HEK293 (cell line): Measurements from ENCODE around the gene RPS15.

ENCODE experiments used
- CTCF ChIA-PET: fragments of 350-600 bp; formaldehyde crosslinking; extraction: SDS; loops from one replicate; lab custom pipeline; 2021; ENCODE audit warnings: antibody characterized with exemption; lab: Yijun Ruan, JAX
- POLR2A ChIA-PET: fragments of 300-600 bp; formaldehyde crosslinking; extraction: SDS; loops from one replicate; lab custom pipeline; 2020; ENCODE audit warnings: antibody characterized with exemption, inconsistent platforms; lab: Yijun Ruan, JAX
- H3K27ac ChIP-seq: fragments of 200-500 bp; sonication (Bioruptor generic); 2 replicates; pipeline ENCODE4 v1.5.1; 2014; ENCODE audit warnings: low read depth, low read length, control low read depth, inconsistent platforms; ENCODE audit errors: extremely low read depth
- H3K36me3 ChIP-seq, 2 experiments: fragments of 200-500 bp in 1 of 2; sonication (Bioruptor generic) in 1 of 2; 1 replicate in 1 of 2; 2 replicates in 1 of 2; pipeline ENCODE4 v1.5.1; 2014 to 2017; ENCODE audit warnings: inconsistent platforms in 2 of 2, low read length in 2 of 2; ENCODE audit not compliant: control insufficient read depth in 2 of 2, insufficient read depth in 1 of 2
- H3K4me1 ChIP-seq: fragments of 200-500 bp; sonication (Bioruptor generic); 2 replicates; pipeline ENCODE4 v1.5.1; 2014; ENCODE audit warnings: mild to moderate bottlenecking, low read length, inconsistent platforms; ENCODE audit not compliant: control insufficient read depth, insufficient read depth
- H3K4me3 ChIP-seq: 2 replicates; pipeline ENCODE4 v1.5.1; 2011; ENCODE audit warnings: low read depth, mild to moderate bottlenecking, control low read depth, low read length, moderate library complexity
- H3K9me3 ChIP-seq: fragments of 200-500 bp; sonication (Bioruptor generic); 2 replicates; pipeline ENCODE4 v1.5.1; 2014; ENCODE audit warnings: low read depth, low read length, inconsistent platforms; ENCODE audit not compliant: control insufficient read depth, insufficient read depth
- FEZF1 ChIP-seq: fragments of 450-650 bp; formaldehyde crosslinking; IDR thresholded peaks from 2 replicates; pipeline ENCODE4 v1.5.1; 2016; ENCODE audit warnings: missing biosample characterization, missing genetic modification characterization
- GLIS1 ChIP-seq: fragments of 450-650 bp; formaldehyde crosslinking; IDR thresholded peaks from 2 replicates; pipeline ENCODE4 v1.5.1; 2016; ENCODE audit warnings: missing biosample characterization, missing genetic modification characterization
- GLIS2 ChIP-seq: fragments of 450-650 bp; formaldehyde crosslinking; IDR thresholded peaks from 2 replicates; pipeline ENCODE4 v1.5.1; 2016; ENCODE audit warnings: missing biosample characterization, missing genetic modification characterization
- KLF1 ChIP-seq: fragments of 450-650 bp; formaldehyde crosslinking; IDR thresholded peaks from 2 replicates; pipeline ENCODE4 v1.5.1; 2016; ENCODE audit warnings: missing biosample characterization, missing genetic modification characterization
- MEIS1 ChIP-seq: sonication (generic); formaldehyde crosslinking; IDR thresholded peaks from 2 replicates; pipeline ENCODE4 v1.8.1; 2022; ENCODE audit warnings: missing genetic modification reagents, mild to moderate bottlenecking, borderline replicate concordance
- MYNN ChIP-seq: fragments of 450-650 bp; formaldehyde crosslinking; IDR thresholded peaks from 2 replicates; pipeline ENCODE4 v1.5.1; 2016; ENCODE audit warnings: missing biosample characterization, missing genetic modification characterization, borderline replicate concordance
- WT1 ChIP-seq: fragments of 450-650 bp; formaldehyde crosslinking; IDR thresholded peaks from 2 replicates; pipeline ENCODE4 v1.5.1; 2016; ENCODE audit warnings: missing biosample characterization, missing genetic modification characterization
- ZBTB17 ChIP-seq: fragments of 450-650 bp; formaldehyde crosslinking; IDR thresholded peaks from 2 replicates; pipeline ENCODE4 v1.5.1; 2016; ENCODE audit warnings: missing biosample characterization, missing genetic modification characterization
- ZIC2 ChIP-seq: fragments of 450-650 bp; formaldehyde crosslinking; IDR thresholded peaks from 2 replicates; pipeline ENCODE4 v1.5.1; 2016; ENCODE audit warnings: missing biosample characterization, missing genetic modification characterization
- ZNF157 ChIP-seq: fragments of 450-650 bp; formaldehyde crosslinking; IDR thresholded peaks from 2 replicates; pipeline ENCODE4 v1.5.1; 2016; ENCODE audit warnings: missing biosample characterization, missing genetic modification characterization
- ZNF184 ChIP-seq: fragments of 450-650 bp; IDR thresholded peaks from 2 replicates; pipeline ENCODE4 v1.5.1; 2018; ENCODE audit warnings: missing biosample characterization, mild to moderate bottlenecking, missing genetic modification characterization
- ZNF211 ChIP-seq: fragments of 450-650 bp; formaldehyde crosslinking; IDR thresholded peaks from 2 replicates; pipeline ENCODE4 v1.5.1; 2016; ENCODE audit warnings: low read depth, missing biosample characterization, missing genetic modification characterization
- ZNF23 ChIP-seq: fragments of 450-650 bp; formaldehyde crosslinking; IDR thresholded peaks from 2 replicates; pipeline ENCODE4 v1.5.1; 2016; ENCODE audit warnings: missing biosample characterization, missing genetic modification characterization, borderline replicate concordance
- ZNF311 ChIP-seq: fragments of 450-650 bp; formaldehyde crosslinking; IDR thresholded peaks from 2 replicates; pipeline ENCODE4 v1.5.1; 2017; ENCODE audit warnings: missing biosample characterization, missing genetic modification characterization, borderline replicate concordance
- ZNF335 ChIP-seq: fragments of 450-650 bp; formaldehyde crosslinking; conservative IDR thresholded peaks from 2 replicates; pipeline ENCODE4 v1.5.1; 2016; ENCODE audit warnings: missing biosample characterization, missing genetic modification characterization
- ZNF416 ChIP-seq: fragments of 450-650 bp; formaldehyde crosslinking; IDR thresholded peaks from 2 replicates; pipeline ENCODE4 v1.5.1; 2016; ENCODE audit warnings: missing biosample characterization, missing genetic modification characterization
- ZNF514 ChIP-seq: fragments of 450-650 bp; formaldehyde crosslinking; IDR thresholded peaks from 2 replicates; pipeline ENCODE4 v1.5.1; 2016; ENCODE audit warnings: missing biosample characterization, missing genetic modification characterization
- ZNF518A ChIP-seq: fragments of 450-650 bp; formaldehyde crosslinking; conservative IDR thresholded peaks from 2 replicates; pipeline ENCODE4 v1.5.1; 2016; ENCODE audit warnings: low read depth, missing biosample characterization, missing genetic modification characterization
- ZNF521 ChIP-seq: fragments of 450-650 bp; formaldehyde crosslinking; IDR thresholded peaks from 2 replicates; pipeline ENCODE4 v1.5.1; 2017; ENCODE audit warnings: missing biosample characterization, mild to moderate bottlenecking, missing genetic modification characterization
- ZNF544 ChIP-seq: fragments of 450-650 bp; formaldehyde crosslinking; IDR thresholded peaks from 2 replicates; pipeline ENCODE4 v1.5.0; 2017; ENCODE audit warnings: missing biosample characterization, missing genetic modification characterization
- ZNF548 ChIP-seq: fragments of 450-650 bp; formaldehyde crosslinking; IDR thresholded peaks from 2 replicates; pipeline ENCODE4 v1.5.1; 2016; ENCODE audit warnings: missing biosample characterization, missing genetic modification characterization
- ZNF639 ChIP-seq: fragments of 450-650 bp; formaldehyde crosslinking; IDR thresholded peaks from 2 replicates; pipeline ENCODE4 v1.5.1; 2016; ENCODE audit warnings: missing biosample characterization, missing genetic modification characterization
- ZNF692 ChIP-seq: fragments of 450-650 bp; formaldehyde crosslinking; IDR thresholded peaks from 2 replicates; pipeline ENCODE4 v1.5.1; 2016; ENCODE audit warnings: missing biosample characterization, missing genetic modification characterization
- ZNF701 ChIP-seq: fragments of 450-650 bp; formaldehyde crosslinking; IDR thresholded peaks from 2 replicates; pipeline ENCODE4 v1.5.1; 2016; ENCODE audit warnings: missing biosample characterization, missing genetic modification characterization
- ZSCAN16 ChIP-seq: fragments of 450-650 bp; formaldehyde crosslinking; IDR thresholded peaks from 2 replicates; pipeline ENCODE4 v1.5.1; 2016; ENCODE audit warnings: missing biosample characterization, missing genetic modification characterization
- ZSCAN23 ChIP-seq: fragments of 450-650 bp; formaldehyde crosslinking; IDR thresholded peaks from 2 replicates; pipeline ENCODE4 v1.5.1; 2016; ENCODE audit warnings: missing biosample characterization, missing genetic modification characterization

RPS15 gene

GRCh38 chr19:1406774-1407527, 31.2 kb upstream of the RPS15 start (continued):
- TF ChIP-seq ZNF692 = no peak; the same call in 1 of the 2 replicates
- TF ChIP-seq ZSCAN16 (tag by site-specific recombination) = no peak
- no peak for TF ChIP-seq ZNF211
- TF ChIP-seq ZNF548 (tag by site-specific recombination) = no peak
- no peak for TF ChIP-seq ZNF544
- TF ChIP-seq MEIS1 (CRISPR knock-in tag) = no peak
- TF ChIP-seq ZSCAN23 (tag by site-specific recombination) = no peak
- TF ChIP-seq ZNF311 (tag by site-specific recombination) = no peak
- TF ChIP-seq ZIC2 (tag by site-specific recombination) = peak; percentile 69
- TF ChIP-seq KLF1 (tag by site-specific recombination) = 0 out of 2 replicates have a peak, but pooled peaks have one; percentile 44
- no peak for TF ChIP-seq FEZF1 (tag by site-specific recombination)
- peak; percentile 59; the same call in 1 of the 2 replicates for TF ChIP-seq ZNF639
- TF ChIP-seq ZNF701 (tag by site-specific recombination) = no peak
- TF ChIP-seq ZNF23 (tag by site-specific recombination) = no peak
- TF ChIP-seq, all 188 proteins: peak for 52

GRCh38 chr19:1407528-1408299, 30.5 kb upstream of the RPS15 start, which contains the start of gene DAZAP1:
Gene DAZAP1 (plus strand): TSS chr19:1407586. CDS start chr19:1407774, 188 bp downstream.
- peak within 1 kb of the TSS; percentile 85 for H3K4me3 ChIP-seq
- TF ChIP-seq WT1 (tag by site-specific recombination) (no peak), ZNF157 (tag by site-specific recombination) (no peak), ZNF335 (0 out of 2 replicates have a peak, but pooled peaks have one; percentile 19), ZBTB17 (no peak), ZNF518A (tag by site-specific recombination) (no peak), ZNF548 (tag by site-specific recombination) (no peak), MYNN (tag by site-specific recombination) (no peak), ZIC2 (tag by site-specific recombination) (peak; percentile 73; the same call in 1 of the 2 replicates), MEIS1 (CRISPR knock-in tag) (no peak), ZNF416 (tag by site-specific recombination) (no peak), GLIS1 (peak; percentile 79), GLIS2 (tag by site-specific recombination) (no peak), ZNF514 (tag by site-specific recombination) (no peak), ZNF521 (tag by site-specific recombination) (no peak), ZNF184 (no peak)
- H3K9me3 ChIP-seq = no peaks in the 10 kb centered on the region
- ChIA-PET POLR2A (interaction anchor here (1.3 kb wide), 1 partner anchor 138 kb away, joined by 5 read pairs; the partner anchor contains the start of gene CIRBP), CTCF (no interaction called here)
- peaks cover 0 to 40% of the 10 kb centered on the region in 2 experiments; a peak in 1 of 3 replicates for H3K36me3 ChIP-seq
- peaks cover 9% of the 10 kb centered on the region for H3K4me1 ChIP-seq
- peak within 1 kb of the TSS; percentile 98 for H3K27ac ChIP-seq
